Measurements from ENCODE around the gene ASPDH.
"Not testable (repeated sequence)": the region's sequence is repeated elsewhere in the genome, so short reads cannot be mapped to it uniquely, and the experiment has no call there.

ASPDH gene

DNA sequence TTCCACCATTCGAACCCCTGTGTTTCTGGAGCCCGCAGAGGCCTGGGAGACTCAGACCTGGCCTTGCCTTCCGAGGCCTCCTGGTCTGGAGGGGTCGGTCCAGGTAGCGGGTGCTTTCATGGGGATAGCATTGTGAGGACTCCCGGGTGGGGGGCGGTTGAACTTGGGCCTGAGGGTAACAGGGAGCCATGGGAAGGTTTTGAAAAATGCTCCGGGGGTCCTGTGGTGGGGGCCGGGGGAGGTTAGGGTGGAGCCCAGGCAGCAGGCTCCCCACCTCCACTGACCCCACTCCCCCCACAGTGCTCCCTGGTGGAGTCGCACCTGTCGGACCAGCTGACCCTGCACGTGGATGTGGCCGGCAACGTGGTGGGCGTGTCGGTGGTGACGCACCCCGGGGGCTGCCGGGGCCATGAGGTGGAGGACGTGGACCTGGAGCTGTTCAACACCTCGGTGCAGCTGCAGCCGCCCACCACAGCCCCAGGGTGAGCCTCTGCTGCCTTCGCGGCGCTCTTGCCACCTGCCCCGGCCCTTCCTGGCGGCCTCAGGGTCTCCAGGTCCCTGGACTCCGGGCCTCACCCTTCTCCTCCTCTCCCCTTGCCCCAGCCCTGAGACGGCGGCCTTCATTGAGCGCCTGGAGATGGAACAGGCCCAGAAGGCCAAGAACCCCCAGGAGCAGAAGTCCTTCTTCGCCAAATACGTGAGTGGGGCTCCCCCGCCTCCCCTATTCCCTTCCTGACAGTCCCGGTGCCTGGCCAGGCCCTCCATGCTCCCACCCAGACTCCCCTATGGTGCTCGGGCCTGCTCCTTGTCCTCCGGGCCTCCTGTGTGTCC is 33.2 kb downstream of the ASPDH start:
- no peak overlapping the region for H3K4me3 ChIP-seq
- peak overlapping the region; percentile 35 for H3K27ac ChIP-seq
- H3K9ac ChIP-seq, result 0 out of 2 replicates have a peak overlapping the region, but pooled peaks have one; percentile 16
- H3K4me1 ChIP-seq, result peaks cover 32% of the 10 kb centered on the region
- H4K20me1 ChIP-seq, result no peaks in the 10 kb centered on the region
- peaks cover 30% of the 10 kb centered on the region for H3K27me3 ChIP-seq
- no peak for TF ChIP-seq Cebpa-rat (IDR thresholded peaks at IDR 0.05)
- H3K36me3 ChIP-seq, result no peaks in the 10 kb centered on the region
- H3K9me3 ChIP-seq, result no peaks in the 10 kb centered on the region
- peak overlapping the region; percentile 50 for H3K4me2 ChIP-seq

DNA sequence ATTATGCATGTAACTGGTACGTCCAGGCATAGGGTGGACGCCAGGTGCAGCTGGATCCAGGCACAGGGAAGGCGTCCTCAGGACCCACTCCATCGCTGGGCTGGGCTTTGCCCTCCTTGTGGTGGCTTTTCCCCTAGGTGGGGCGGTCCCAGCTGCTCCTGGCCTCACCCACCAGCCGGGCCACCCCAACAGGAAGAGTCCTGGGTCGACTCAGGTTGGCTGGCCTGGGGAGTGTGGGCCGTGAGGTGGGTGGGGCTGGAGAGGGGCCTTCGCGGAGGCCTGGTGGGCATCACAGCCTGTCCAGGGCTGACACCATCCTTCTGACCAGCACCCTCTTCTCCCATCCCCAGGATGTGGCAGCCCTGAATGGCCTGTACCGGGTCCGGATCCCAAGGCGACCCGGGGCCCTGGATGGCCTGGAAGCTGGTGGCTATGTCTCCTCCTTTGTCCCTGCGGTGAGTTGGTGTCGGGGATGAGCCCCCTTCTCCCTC is 33.9 kb downstream of the ASPDH start:
- peak overlapping the region; percentile 22; the same call in 1 of the 2 replicates for H3K9ac ChIP-seq
- TF ChIP-seq Cebpa-rat (IDR thresholded peaks at IDR 0.05), result no peak
- no peak overlapping the region; the same call in 1 of the 2 replicates for H3K27ac ChIP-seq
- peaks cover 37% of the 10 kb centered on the region for H3K27me3 ChIP-seq
- H3K9me3 ChIP-seq, result no peaks in the 10 kb centered on the region
- no peak overlapping the region for H3K4me3 ChIP-seq
- H3K36me3 ChIP-seq, result no peaks in the 10 kb centered on the region
- H3K4me1 ChIP-seq, result peaks cover 27% of the 10 kb centered on the region
- 0 out of 2 replicates have a peak overlapping the region, but pooled peaks have one; percentile 15 for H3K4me2 ChIP-seq
- no peaks in the 10 kb centered on the region for H4K20me1 ChIP-seq

DNA sequence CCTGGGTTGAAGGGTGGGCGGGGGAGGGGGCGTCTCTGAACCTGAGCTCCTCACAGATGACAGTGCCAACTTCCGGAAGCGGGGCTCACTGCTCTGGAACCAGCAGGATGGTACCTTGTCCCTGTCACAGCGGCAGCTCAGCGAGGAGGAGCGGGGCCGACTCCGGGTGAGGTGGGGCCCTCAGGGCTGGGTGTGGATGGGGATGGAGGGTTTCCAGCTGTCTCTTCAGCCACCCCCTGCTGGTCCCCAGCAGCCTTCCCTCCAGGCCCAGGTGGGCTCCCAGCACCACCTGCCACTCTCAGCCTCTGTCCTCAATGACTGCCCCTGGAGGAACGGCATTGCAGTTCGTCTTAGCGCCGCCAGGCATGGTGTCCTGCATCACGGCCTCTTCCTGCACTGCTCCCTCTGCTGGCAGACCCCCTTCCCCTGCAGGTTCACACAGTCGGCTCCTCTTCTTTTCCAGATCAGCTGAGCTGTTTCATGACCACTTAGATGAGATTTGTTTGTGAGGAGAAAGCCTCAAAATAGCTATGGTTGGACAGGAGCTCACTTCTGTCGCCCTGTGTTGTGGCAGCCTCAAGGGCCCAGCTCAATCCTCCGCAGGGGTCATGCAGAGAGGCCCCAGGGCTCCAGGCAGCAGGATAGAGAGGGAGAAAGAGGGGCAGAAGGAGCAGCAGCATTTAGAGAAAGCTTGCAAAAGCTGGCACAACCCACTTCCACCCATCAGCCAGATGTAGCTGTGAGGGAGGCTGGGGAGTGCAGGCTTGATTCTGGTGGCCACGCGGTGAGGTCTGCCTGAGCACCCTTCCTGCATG is 34.6 kb downstream of the ASPDH start:
- Histone ChIP-seq H3K9ac (no peak overlapping the region), H3K27me3 (peaks cover 38% of the 10 kb centered on the region), H3K27ac (no peak overlapping the region; the same call in 1 of the 2 replicates), H3K9me3 (no peaks in the 10 kb centered on the region), H3K4me2 (0 out of 2 replicates have a peak overlapping the region, but pooled peaks have one; percentile 15), H3K4me1 (peaks cover 21% of the 10 kb centered on the region), H4K20me1 (no peaks in the 10 kb centered on the region), H3K4me3 (no peak overlapping the region), H3K36me3 (no peaks in the 10 kb centered on the region)
- TF ChIP-seq Cebpa-rat (IDR thresholded peaks at IDR 0.05), result no peak

DNA sequence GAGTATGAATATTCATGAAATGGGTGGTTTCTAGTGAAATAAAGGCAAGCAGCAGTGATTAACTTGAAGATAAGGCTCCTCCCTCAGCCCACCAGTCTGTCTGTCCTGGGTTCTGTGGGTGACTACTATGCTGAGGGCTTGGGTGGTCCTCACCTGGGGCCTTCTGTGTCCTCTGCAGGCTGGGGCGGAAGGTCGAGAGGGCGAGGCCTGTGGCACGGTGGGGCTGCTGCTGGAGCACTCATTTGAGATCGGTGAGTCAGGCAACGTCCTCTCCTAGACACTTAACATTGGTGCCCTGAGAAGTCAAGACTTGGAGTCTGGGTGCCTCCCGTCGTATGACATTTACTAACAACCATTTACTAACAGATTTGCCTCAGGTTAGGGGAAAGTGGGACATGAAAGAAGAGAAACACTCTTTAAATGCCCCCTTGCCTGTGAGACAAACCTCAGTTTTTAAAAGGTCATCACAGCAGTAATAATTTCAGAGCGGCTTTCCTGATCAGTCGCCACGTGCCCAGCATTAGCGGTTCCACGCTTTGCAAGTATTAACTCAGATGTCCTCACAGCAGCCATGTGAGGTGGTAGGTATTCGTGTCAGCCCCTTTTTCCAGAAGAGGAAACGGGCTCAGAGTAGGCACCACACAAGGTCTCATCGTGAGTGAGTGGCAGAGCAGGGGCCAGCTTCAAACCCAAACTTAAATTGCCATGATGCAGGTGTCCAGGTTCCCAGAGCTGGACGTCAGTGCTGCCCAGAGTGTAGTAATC is 35.8 kb downstream of the ASPDH start:
- Histone ChIP-seq H3K27me3 (peaks cover 38% of the 10 kb centered on the region), H3K9ac (no peak overlapping the region), H3K27ac (no peak overlapping the region), H4K20me1 (no peaks in the 10 kb centered on the region), H3K9me3 (no peaks in the 10 kb centered on the region), H3K4me3 (no peak overlapping the region), H3K4me2 (no peak overlapping the region), H3K4me1 (peaks cover 21% of the 10 kb centered on the region), H3K36me3 (no peaks in the 10 kb centered on the region)
- TF ChIP-seq Cebpa-rat (IDR thresholded peaks at IDR 0.05), result no peak

DNA sequence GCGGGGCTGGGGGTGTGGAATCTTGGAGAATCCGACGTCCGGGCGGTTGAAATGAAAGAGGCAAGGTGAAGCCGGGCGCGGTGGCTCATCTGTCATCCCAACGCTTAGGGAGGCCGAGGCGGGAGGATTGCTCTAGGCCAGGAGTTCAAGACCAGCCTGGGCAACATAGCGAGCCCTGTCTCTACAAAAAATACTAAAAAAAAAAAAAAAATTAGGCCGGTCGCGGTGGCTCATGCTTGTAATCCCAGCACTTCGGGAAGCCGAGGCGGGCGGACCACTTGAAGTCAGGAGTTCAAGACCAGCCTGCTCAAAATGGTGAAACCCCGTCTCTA is 36.8 kb downstream of the ASPDH start:
- H3K4me1 ChIP-seq, result peaks cover 21% of the 10 kb centered on the region
- no peaks in the 10 kb centered on the region for H3K36me3 ChIP-seq
- no peaks in the 10 kb centered on the region for H4K20me1 ChIP-seq
- no peaks in the 10 kb centered on the region for H3K9me3 ChIP-seq
- no peak overlapping the region for H3K9ac ChIP-seq
- no peak overlapping the region; the same call in 1 of the 2 replicates for H3K4me3 ChIP-seq
- H3K27me3 ChIP-seq, result peaks cover 38% of the 10 kb centered on the region
- no peak for TF ChIP-seq Cebpa-rat (IDR thresholded peaks at IDR 0.05)
- no peak overlapping the region for H3K27ac ChIP-seq
- no peak overlapping the region for H3K4me2 ChIP-seq

DNA sequence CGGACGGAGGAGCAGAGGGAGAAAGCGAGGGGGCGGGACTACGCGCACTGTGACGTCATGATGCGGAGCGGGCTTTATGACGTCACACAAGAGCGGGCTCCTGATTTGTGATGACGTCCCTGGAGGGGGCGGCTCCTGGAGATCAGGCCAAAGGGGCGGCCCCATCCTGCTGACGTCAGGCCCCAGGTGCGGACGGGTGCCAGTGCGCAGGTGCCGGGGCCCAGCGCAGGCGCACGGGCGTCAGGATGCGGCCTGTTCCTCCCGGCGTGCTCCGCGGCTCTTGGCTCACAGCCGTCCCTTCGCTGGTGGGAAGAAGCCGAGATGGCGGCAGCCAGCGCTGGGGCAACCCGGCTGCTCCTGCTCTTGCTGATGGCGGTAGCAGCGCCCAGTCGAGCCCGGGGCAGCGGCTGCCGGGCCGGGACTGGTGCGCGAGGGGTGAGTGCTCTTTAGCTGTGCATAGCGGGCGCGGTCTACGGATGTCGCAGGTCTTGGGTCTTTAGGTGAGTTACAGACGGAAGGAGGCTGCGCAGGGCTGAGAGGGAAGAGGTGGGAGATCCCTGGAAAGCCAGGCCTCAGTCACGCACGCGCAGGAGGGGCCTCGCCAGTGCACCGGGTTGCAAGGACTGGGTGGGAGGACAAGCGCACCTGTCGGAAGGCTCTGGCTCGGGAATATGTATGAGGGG is 37.3 kb downstream of the ASPDH start, which contains the start of the genes EMC10 and GARIN5A:
TSS of gene EMC10 (plus strand) at position 284 of the 683 bp plus-strand sequence. CDS start at position 322, 38 bp downstream.
TSS of gene GARIN5A (minus strand) at position 625 of the 683 bp plus-strand sequence. CDS start at position 165, 460 bp downstream.
- no peak for TF ChIP-seq Cebpa-rat (IDR thresholded peaks at IDR 0.05)
- no peaks in the 10 kb centered on the region for H3K9me3 ChIP-seq
- H3K27ac ChIP-seq, result no peak within 1 kb of the TSS
- H3K9ac ChIP-seq, result no peak within 1 kb of the TSS
- H3K36me3 ChIP-seq, result no peaks in the 10 kb centered on the region
- peaks cover 17% of the 10 kb centered on the region for H3K4me1 ChIP-seq
- no peak within 1 kb of the TSS; the same call in none of the 2 replicates for H3K4me3 ChIP-seq
- no peaks in the 10 kb centered on the region for H4K20me1 ChIP-seq
- H3K4me2 ChIP-seq, result peak within 1 kb of the TSS; percentile 42
- peaks cover 38% of the 10 kb centered on the region for H3K27me3 ChIP-seq

DNA sequence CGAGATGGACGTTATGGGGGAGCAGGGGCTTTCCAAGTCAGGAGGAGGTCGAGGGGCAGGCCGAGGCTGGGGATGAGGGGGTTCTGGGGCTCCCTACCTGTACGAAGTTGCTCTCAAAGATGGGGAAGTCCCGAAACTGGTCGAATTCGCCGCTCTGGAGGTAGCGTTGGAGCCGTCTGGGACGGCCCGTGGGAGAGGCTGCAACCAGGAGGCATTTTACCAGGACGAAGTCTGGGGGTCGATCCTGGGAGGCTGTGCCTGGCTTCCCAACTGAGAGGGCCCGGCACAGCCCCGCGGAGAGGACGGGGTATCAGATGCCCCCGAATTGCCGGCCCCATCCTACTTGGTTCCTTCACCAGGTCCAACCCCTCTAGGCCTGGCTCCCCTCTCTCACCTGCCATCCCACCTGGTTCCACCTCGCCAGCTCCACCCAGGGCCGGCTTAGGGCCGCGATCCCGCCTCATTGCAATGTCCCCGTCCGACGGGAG is 37.9 kb downstream of the ASPDH start:
- H3K36me3 ChIP-seq, result no peaks in the 10 kb centered on the region
- no peak overlapping the region for H3K27ac ChIP-seq
- H3K4me3 ChIP-seq, result no peak overlapping the region
- H4K20me1 ChIP-seq, result no peaks in the 10 kb centered on the region
- TF ChIP-seq Cebpa-rat (IDR thresholded peaks at IDR 0.05), result no peak
- peaks cover 11% of the 10 kb centered on the region for H3K4me1 ChIP-seq
- H3K27me3 ChIP-seq, result peaks cover 38% of the 10 kb centered on the region
- no peak overlapping the region for H3K9ac ChIP-seq
- H3K4me2 ChIP-seq, result no peak overlapping the region
- H3K9me3 ChIP-seq, result no peaks in the 10 kb centered on the region

DNA sequence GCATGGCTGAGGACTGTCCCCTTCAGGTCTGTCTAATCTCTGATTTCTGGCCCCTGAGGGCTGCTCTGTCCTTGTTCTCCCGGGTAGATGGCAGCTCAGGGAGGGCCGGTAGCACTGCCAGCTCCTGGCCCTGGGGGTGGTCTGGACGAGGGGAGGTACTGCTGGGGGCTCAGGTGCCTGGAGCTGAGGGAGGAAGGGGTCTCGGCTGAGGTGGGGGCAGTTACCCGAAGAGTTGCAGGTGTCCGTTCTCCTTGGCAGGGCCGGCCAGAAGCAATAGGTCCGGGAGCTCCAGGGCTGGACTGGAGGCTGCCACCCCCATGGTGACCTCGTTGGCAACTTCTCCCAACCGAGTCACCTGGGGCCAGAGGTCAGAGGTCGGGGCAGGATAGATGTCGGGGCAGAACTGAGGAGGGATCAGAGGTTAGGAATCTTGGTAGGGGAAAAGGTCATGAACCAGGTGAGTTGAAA is 38.6 kb downstream of the ASPDH start:
- Histone ChIP-seq H4K20me1 (no peaks in the 10 kb centered on the region), H3K36me3 (no peaks in the 10 kb centered on the region), H3K9ac (no peak overlapping the region), H3K4me1 (peaks cover 10% of the 10 kb centered on the region), H3K27me3 (peaks cover 38% of the 10 kb centered on the region), H3K27ac (no peak overlapping the region), H3K9me3 (no peaks in the 10 kb centered on the region), H3K4me2 (no peak overlapping the region), H3K4me3 (no peak overlapping the region)
- TF ChIP-seq Cebpa-rat (IDR thresholded peaks at IDR 0.05), result no peak

DNA sequence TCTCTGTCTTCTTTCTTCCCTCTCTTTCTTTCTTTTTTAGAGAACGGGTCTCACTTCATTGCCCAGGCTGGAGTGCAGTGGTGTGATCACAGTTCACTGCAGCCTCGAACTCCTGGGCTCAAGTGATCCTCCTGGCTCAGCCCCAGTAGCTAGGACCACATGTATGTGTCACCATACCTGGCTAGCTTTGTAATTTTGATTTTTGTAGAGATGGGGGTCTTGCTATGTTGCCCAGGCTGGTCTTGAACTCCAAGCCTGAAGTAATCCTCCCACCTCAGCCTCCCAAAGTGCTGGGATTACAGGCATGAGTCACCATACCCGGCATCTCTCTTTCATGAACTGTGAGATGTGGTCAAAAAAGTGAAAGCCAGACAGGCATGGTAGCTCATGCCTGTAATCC is 40.4 kb downstream of the ASPDH start:
- not testable (repeated sequence) for H3K36me3 ChIP-seq, H3K4me2 ChIP-seq, H3K4me1 ChIP-seq, H3K9me3 ChIP-seq, H3K9ac ChIP-seq, H3K4me3 ChIP-seq, H3K27ac ChIP-seq, H4K20me1 ChIP-seq
- peaks cover 36% of the 10 kb centered on the region for H3K27me3 ChIP-seq

Data from BLaER1 (cell line).